Upper lobe of right lung (tissue), 1 donor: Measurements from ENCODE around the gene OR2T35. TPM values are rescaled to one million over a fixed set of nuclear protein-coding genes. Genes with fewer than 3 reads are reported as not detected.

ENCODE experiments used
- ATAC-seq: fragments of 200-7000 bp; cut with Tn5 transposase; one replicate; pipeline ENCODE4 v1.9.1; 2020; ENCODE audit warnings: mild to moderate bottlenecking, moderate library complexity
- DNase-seq: peaks from one replicate; pipeline ENCODE4 v3.0.0-alpha.2; 2020
- H3K27ac ChIP-seq: fragments of 200-600 bp; one replicate; pipeline ENCODE4 v1.8.0; 2022
- H3K27me3 ChIP-seq: fragments of 200-600 bp; one replicate; pipeline ENCODE4 v1.8.0; 2022; ENCODE audit warnings: mild to moderate bottlenecking
- H3K36me3 ChIP-seq: fragments of 200-600 bp; one replicate; pipeline ENCODE4 v1.8.0; 2022
- H3K4me1 ChIP-seq: fragments of 200-600 bp; one replicate; pipeline ENCODE4 v1.8.0; 2022
- H3K4me3 ChIP-seq: fragments of 200-600 bp; one replicate; pipeline ENCODE4 v1.8.0; 2022; ENCODE audit warnings: mild to moderate bottlenecking
- H3K9me3 ChIP-seq: fragments of 200-600 bp; one replicate; pipeline ENCODE4 v1.8.0; 2022
- intact Hi-C: fragments of 100-400 bp; cut with DNase I; formaldehyde crosslinking; loops from one replicate; pipeline ENCODE4 v1.11.0; 2022
- total RNA-seq: library from RNA; stranded (reverse); fragmentation: NEBNext Ultra II Directional; extraction: Animal tissue kit (Norgen Biotek cat#: 25700); gene quantifications from one replicate; pipeline ENCODE4 v1.2.1, GENCODE V29; 2021
- TF ChIP-seq, protein P1 (sequence below): fragments of 200-600 bp; IDR thresholded peaks from one replicate; pipeline ENCODE4 v1.8.0; 2022; ENCODE audit warnings: antibody characterized with exemption
- donor health status: DM: no; HTN: yes; CAD: no; lungs with severe emphysema.

OR2T35 gene
- total RNA-seq, 1 donor from 2014 or later = not detected

DNA sequence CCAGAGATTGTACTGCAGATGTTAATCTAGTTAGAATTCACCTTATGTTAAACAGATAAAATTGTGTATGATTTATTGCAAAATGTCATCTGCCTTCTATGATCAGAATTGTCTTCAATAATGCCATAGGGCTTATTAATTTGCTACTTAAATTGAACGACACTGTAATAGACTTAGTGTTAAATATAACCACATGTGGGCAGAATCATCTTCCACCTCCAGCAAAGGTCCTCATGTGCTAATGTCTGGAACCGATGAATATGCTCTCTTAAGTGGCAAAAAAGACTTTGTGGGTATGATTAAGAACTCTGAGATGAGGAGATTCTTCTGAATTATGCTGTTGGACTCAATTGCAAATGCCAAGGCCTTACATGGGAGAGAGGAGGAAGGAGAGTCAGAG is 14.5 kb downstream of the OR2T35 start:
- no peaks in the 10 kb centered on the region for H3K36me3 ChIP-seq
- no peak for ATAC-seq
- no peak for DNase-seq
- TF ChIP-seq, protein P1, sequence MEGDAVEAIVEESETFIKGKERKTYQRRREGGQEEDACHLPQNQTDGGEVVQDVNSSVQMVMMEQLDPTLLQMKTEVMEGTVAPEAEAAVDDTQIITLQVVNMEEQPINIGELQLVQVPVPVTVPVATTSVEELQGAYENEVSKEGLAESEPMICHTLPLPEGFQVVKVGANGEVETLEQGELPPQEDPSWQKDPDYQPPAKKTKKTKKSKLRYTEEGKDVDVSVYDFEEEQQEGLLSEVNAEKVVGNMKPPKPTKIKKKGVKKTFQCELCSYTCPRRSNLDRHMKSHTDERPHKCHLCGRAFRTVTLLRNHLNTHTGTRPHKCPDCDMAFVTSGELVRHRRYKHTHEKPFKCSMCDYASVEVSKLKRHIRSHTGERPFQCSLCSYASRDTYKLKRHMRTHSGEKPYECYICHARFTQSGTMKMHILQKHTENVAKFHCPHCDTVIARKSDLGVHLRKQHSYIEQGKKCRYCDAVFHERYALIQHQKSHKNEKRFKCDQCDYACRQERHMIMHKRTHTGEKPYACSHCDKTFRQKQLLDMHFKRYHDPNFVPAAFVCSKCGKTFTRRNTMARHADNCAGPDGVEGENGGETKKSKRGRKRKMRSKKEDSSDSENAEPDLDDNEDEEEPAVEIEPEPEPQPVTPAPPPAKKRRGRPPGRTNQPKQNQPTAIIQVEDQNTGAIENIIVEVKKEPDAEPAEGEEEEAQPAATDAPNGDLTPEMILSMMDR = no peak
- H3K4me3 ChIP-seq = no peak overlapping the region
- intact Hi-C loops = no loop called here
- H3K9me3 ChIP-seq = no peaks in the 10 kb centered on the region
- H3K27me3 ChIP-seq = no peaks in the 10 kb centered on the region
- H3K4me1 ChIP-seq = no peaks in the 10 kb centered on the region
- H3K27ac ChIP-seq = no peak overlapping the region

DNA sequence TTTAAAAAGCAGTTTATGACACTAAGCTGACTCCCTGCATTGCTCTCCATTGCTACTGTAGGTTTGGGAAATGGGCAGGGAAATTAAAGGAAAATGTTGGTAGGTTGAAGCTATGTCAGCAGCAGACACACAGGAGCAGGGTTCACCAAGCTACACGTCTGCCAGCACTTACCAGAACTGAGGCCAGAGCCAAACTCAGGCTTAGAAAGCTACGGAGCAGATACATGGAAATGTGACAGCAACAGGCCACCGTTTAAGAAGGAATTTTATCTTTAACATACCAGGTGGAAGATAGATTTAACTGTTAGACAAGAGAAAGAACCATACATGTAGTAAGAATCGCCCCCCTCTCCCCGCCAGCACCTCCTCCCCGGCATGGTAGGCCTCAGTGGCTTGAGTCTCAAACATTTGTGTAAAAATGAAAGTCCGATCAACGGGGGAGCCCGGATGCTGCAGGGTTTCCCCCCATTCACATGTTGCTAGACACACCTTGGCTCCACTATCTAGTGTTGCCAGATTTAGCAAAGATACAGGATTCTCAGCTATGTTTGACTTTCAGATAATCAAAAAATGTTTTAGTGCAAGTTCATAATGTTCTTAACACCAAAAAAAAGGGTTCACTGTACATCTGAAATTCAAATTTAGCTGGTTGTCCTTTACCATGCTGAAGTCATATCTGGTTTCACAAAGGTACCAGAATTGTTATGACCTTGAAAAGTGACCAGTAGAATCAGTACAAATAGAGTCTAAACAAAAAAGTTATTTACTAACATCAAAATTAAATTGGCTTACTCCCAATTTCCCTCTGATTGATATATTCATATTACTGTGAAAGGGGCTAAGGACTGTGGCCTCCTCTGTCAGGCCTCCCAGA is 16.9 kb downstream of the OR2T35 start:
- H3K9me3 ChIP-seq = no peaks in the 10 kb centered on the region
- DNase-seq (no peak), ATAC-seq (no peak)
- TF ChIP-seq, protein P1 = no peak
- no peak overlapping the region for H3K4me3 ChIP-seq
- H3K27ac ChIP-seq = no peak overlapping the region
- intact Hi-C loops = no loop called here
- H3K4me1 ChIP-seq = no peaks in the 10 kb centered on the region
- no peaks in the 10 kb centered on the region for H3K27me3 ChIP-seq
- H3K36me3 ChIP-seq = no peaks in the 10 kb centered on the region

DNA sequence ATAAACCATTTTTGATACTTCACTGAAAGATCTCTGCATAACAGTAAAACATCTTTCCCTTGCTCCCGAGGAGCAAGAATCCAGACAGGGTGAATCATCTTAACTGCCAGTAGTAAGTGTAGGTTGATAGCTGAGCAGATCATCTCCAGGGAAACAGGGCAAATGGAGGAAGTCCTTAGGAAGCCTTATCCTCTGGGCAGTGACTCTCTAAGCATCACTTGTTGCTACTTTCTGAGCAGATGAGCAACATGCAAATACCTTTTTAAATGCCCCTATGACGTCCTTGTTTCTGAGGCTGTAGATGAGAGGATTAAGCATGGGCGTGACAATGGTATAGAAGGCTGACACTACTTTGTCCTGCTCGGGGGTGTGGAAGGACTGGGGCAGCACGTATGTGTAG is 19.1 kb downstream of the OR2T35 start:
- no peak for ATAC-seq
- no peaks in the 10 kb centered on the region for H3K27me3 ChIP-seq
- no peak overlapping the region for H3K4me3 ChIP-seq
- H3K4me1 ChIP-seq = no peaks in the 10 kb centered on the region
- TF ChIP-seq, protein P1 = no peak
- no peak overlapping the region for H3K27ac ChIP-seq
- no peaks in the 10 kb centered on the region for H3K36me3 ChIP-seq
- intact Hi-C loops = no loop called here
- DNase-seq = no peak
- no peaks in the 10 kb centered on the region for H3K9me3 ChIP-seq

DNA sequence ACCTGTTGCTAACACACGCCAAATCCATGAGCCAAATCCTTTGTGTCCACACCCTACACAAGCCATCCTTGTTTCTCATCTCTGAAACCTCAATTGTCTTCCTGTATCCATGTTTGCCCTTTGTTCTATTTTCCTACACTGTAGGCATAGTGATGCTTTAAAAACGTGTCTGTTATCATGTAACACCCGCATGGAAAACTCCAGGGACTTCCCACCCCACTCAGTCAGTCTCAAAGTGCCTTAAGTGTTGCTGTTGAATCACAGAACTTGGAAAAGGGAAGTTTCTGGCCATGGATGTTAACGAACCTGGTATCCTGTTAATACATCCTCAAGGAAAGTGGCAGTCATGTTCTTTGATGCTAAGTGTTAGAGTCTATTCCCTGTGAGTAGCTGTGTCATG is 19.9 kb downstream of the OR2T35 start:
- no peak overlapping the region for H3K27ac ChIP-seq
- no peak for ATAC-seq
- no peaks in the 10 kb centered on the region for H3K9me3 ChIP-seq
- no peaks in the 10 kb centered on the region for H3K36me3 ChIP-seq
- TF ChIP-seq, protein P1 = no peak
- no peaks in the 10 kb centered on the region for H3K27me3 ChIP-seq
- H3K4me1 ChIP-seq = no peaks in the 10 kb centered on the region
- no peak for DNase-seq
- no peak overlapping the region for H3K4me3 ChIP-seq
- intact Hi-C loops = no loop called here

DNA sequence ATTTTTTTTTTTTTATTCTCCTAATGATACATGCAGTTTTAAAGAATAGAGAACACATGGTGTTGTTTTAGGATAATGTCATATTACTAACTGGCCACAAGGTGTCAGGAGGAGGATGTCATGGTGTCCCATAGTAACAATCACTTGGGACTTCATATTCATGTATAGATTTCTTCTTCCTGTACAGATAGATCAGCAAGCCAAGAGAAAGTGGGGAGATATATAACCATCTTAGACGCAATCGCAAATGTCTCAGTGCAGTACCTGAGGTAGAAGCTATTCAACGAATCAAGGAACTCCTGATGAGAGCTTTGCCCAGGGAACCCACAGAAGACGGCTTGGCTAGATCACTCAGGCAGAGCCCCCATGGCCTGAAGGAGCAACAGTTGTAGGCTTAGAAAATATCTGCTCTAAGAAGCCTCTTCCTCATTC is 22.5 kb downstream of the OR2T35 start:
- Histone ChIP-seq H3K27me3 (no peaks in the 10 kb centered on the region), H3K9me3 (no peaks in the 10 kb centered on the region), H3K27ac (no peak overlapping the region), H3K4me1 (no peaks in the 10 kb centered on the region), H3K36me3 (no peaks in the 10 kb centered on the region), H3K4me3 (no peak overlapping the region)
- intact Hi-C loops = no loop called here
- TF ChIP-seq, protein P1 = peak; percentile 64
- DNase-seq = no peak
- peak; percentile 84 for ATAC-seq
